PC-9 (cell line): Measurements from ENCODE around the gene SMC4. TPM values are rescaled to one million over a fixed set of nuclear protein-coding genes. Genes with fewer than 3 reads are reported as not detected.

Source experiments
- BruUV-seq: library from RNA; stranded (reverse); fragments of 400-500 nt; replicated peaks from 2 replicates; lab custom pipeline; 2021; lab: Mats Ljungman, UMichigan
- CTCF ChIA-PET: fragments of 300-600 bp; sonication (Branson Sonifier 250); formaldehyde crosslinking; loops from one replicate; lab custom pipeline; 2022; ENCODE audit warnings: antibody characterized with exemption; lab: Charles Lee
- POLR2A ChIA-PET: fragments of 300-600 bp; sonication (Branson Sonifier 250); formaldehyde crosslinking; loops from one replicate; lab custom pipeline; 2022; ENCODE audit warnings: antibody characterized with exemption; ENCODE audit not compliant: unreplicated experiment; lab: Charles Lee
- DNase-seq, 2 experiments: peaks; one replicate each; pipeline versions ENCODE4 v3.0.0 to v3.0.0-alpha.2; 2015 to 2022; ENCODE audit warnings: mixed read lengths in 1 of 2
- H2AFZ ChIP-seq: fragments of 200-600 bp; sonication (generic); 2 replicates; pipeline ENCODE4 v1.8.1; 2017; ENCODE audit warnings: antibody characterized with exemption
- H3F3A ChIP-seq: fragments of 200-600 bp; sonication (generic); 2 replicates; pipeline ENCODE4 v1.8.1; 2017; ENCODE audit warnings: antibody characterized with exemption, mild to moderate bottlenecking, low read depth; ENCODE audit not compliant: insufficient read depth
- H3K27ac ChIP-seq: fragments of 200-600 bp; sonication (generic); 2 replicates; pipeline ENCODE4 v1.6.1; 2016; ENCODE audit warnings: mixed run types
- H3K27me3 ChIP-seq: fragments of 200-600 bp; sonication (generic); 2 replicates; pipeline ENCODE4 v1.6.1; 2016; ENCODE audit warnings: low read depth, mixed run types; ENCODE audit not compliant: insufficient read depth
- H3K36me3 ChIP-seq: fragments of 200-600 bp; sonication (generic); 2 replicates; pipeline ENCODE4 v1.6.1; 2016; ENCODE audit warnings: low read depth, mixed run types
- H3K4me1 ChIP-seq: fragments of 200-600 bp; sonication (generic); replicated peaks from 2 replicates; pipeline ENCODE4 v1.6.1; 2016; ENCODE audit warnings: mixed run types; ENCODE audit not compliant: insufficient read depth
- H3K4me2 ChIP-seq: fragments of 200-600 bp; sonication (generic); 2 replicates; pipeline ENCODE4 v1.6.1; 2017; ENCODE audit warnings: mixed run types
- H3K4me3 ChIP-seq: fragments of 200-600 bp; sonication (generic); 2 replicates; pipeline ENCODE4 v1.6.1; 2016; ENCODE audit warnings: mixed run types
- H3K79me2 ChIP-seq: fragments of 200-600 bp; sonication (generic); 2 replicates; pipeline ENCODE4 v1.6.1; 2017; ENCODE audit warnings: low read depth, mixed run types
- H3K9me2 ChIP-seq: fragments of 200-600 bp; sonication (generic); 2 replicates; pipeline ENCODE4 v1.8.1; 2017; ENCODE audit warnings: mild to moderate bottlenecking; ENCODE audit not compliant: insufficient read depth
- H3K9me3 ChIP-seq: fragments of 200-600 bp; sonication (generic); 2 replicates; pipeline ENCODE4 v1.8.1; 2016; ENCODE audit warnings: low read depth; ENCODE audit not compliant: insufficient read depth
- H4K20me1 ChIP-seq: fragments of 200-600 bp; sonication (generic); 2 replicates; pipeline ENCODE4 v1.8.1; 2017; ENCODE audit not compliant: insufficient read depth
- CTCF ChIP-seq: fragments of 200-600 bp; sonication (generic); conservative IDR thresholded peaks from 2 replicates; pipeline ENCODE4 v1.6.1; 2017; ENCODE audit warnings: mixed run types, antibody characterized with exemption, mild to moderate bottlenecking, moderate library complexity
- EZH2 ChIP-seq: fragments of 200-600 bp; sonication (generic); IDR thresholded peaks from 2 replicates; pipeline ENCODE4 v1.8.0; 2017; ENCODE audit warnings: antibody characterized with exemption, low read depth
- intact Hi-C: fragments of 100-400 bp; cut with micrococcal nuclease; formaldehyde crosslinking; loops from one replicate; pipeline ENCODE4 v1.10.0; 2022; ENCODE audit not compliant: unreplicated experiment
- total RNA-seq: library from RNA; stranded (reverse); gene quantifications from 2 replicates; pipeline ENCODE4 v1.2.3, GENCODE V29; 2021

Gene SMC4
- total RNA-seq, 1 experiment from 2014 or later, result 181 TPM

- Histone ChIP-seq H3K36me3 (peaks cover 43% of the 10 kb centered on the region), H3K4me1 (no peaks in the 10 kb centered on the region), H3K4me2 (no peak overlapping the region), H3K27ac (no peak overlapping the region; the same call in 1 of the 2 replicates), H3K9me2 (no peaks in the 10 kb centered on the region), H3K4me3 (no peak overlapping the region), H3K9me3 (no peaks in the 10 kb centered on the region), H3F3A (peaks cover 44% of the 10 kb centered on the region), H2AFZ (no peak overlapping the region), H3K79me2 (no peaks in the 10 kb centered on the region; the same call in 1 of the 2 replicates), H4K20me1 (no peaks in the 10 kb centered on the region), H3K27me3 (no peaks in the 10 kb centered on the region)
- TF ChIP-seq EZH2 (no peak), CTCF (no peak)
- no TSS peak for BruUV-seq
- intact Hi-C loops, result no loop called here
- CTCF ChIA-PET, result no interaction called here
- POLR2A ChIA-PET, result no interaction called here
- no peak for DNase-seq
Measured at GRCh38 chr3:160435747-160436146, 36.3 kb downstream of the SMC4 start.

DNA sequence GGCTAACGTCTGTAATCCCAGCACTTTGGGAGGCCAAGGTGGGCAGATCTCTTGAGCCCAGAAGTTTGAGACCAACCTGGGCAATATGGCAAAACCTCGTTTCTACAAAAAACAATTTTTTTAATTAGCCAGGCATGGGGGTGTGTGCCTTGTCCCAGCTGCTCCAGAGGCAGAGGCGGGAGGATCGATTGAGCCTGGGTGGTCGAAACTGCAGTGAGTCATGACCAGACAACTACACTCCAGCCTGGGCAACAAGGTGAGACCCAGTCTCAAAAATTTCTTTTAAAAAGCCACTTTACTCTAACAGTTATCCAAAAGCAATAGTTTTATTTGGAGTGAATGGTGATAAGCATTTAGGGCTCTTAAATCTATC lies 37.6 kb downstream of the SMC4 start:
- BruUV-seq, result no TSS peak
- no peaks in the 10 kb centered on the region for H3K9me3 ChIP-seq
- H4K20me1 ChIP-seq, result no peaks in the 10 kb centered on the region
- H3K9me2 ChIP-seq, result no peaks in the 10 kb centered on the region
- H3K4me1 ChIP-seq, result no peaks in the 10 kb centered on the region
- ChIA-PET POLR2A (no interaction called here), CTCF (interaction anchor here (0.6 kb wide), 1 partner anchor 449 kb away, joined by 3 read pairs; no protein-coding TSS in a partner anchor)
- no peaks in the 10 kb centered on the region for H3K79me2 ChIP-seq
- H3K4me3 ChIP-seq, result no peak overlapping the region
- DNase-seq, result no peak
- TF ChIP-seq CTCF, result no peak
- no peak for TF ChIP-seq EZH2
- H3F3A ChIP-seq, result peaks cover 34% of the 10 kb centered on the region
- H3K36me3 ChIP-seq, result peaks cover 33% of the 10 kb centered on the region
- no peak overlapping the region for H3K4me2 ChIP-seq
- intact Hi-C loops, result no loop called here
- no peak overlapping the region for H2AFZ ChIP-seq
- H3K27me3 ChIP-seq, result no peaks in the 10 kb centered on the region
- H3K27ac ChIP-seq, result no peak overlapping the region

DNA sequence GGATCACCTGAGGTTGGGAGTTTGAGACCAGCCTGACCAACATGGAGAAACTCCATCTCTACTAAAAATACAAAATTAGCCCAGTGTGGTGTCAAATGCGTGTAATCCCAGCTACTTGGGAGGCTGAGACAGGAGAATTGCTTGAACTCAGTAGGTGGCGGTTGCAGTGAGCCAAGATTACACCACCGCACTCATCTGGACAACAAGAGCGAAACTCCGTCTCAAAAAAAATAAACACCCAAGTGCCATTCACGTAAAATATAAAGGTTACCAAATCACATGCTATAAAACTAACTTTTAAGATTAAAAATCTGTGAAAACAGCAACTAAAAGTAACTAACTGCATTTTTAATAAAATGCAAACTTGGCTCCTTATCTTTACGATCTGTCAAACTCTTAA lies 41.2 kb downstream of the SMC4 start:
- H3K4me1 ChIP-seq, result no peaks in the 10 kb centered on the region
- no TSS peak for BruUV-seq

More for the DNA sequence above, 41.2 kb downstream of the SMC4 start:
- Histone ChIP-seq H4K20me1 (no peaks in the 10 kb centered on the region), H2AFZ (no peak overlapping the region), H3K9me2 (no peaks in the 10 kb centered on the region), H3K4me3 (no peak overlapping the region), H3K79me2 (0 out of 2 replicates have a peak, but pooled peaks cover under 1% of the 10 kb centered on the region), H3K27ac (no peak overlapping the region), H3K4me2 (no peak overlapping the region), H3K9me3 (no peaks in the 10 kb centered on the region), H3K36me3 (peaks cover 7% of the 10 kb centered on the region; the same call in 1 of the 2 replicates), H3F3A (peaks cover 11% of the 10 kb centered on the region), H3K27me3 (no peaks in the 10 kb centered on the region)
- TF ChIP-seq EZH2 (no peak), CTCF (no peak)
- DNase-seq, result no peak
- ChIA-PET POLR2A (no interaction called here), CTCF (interaction anchor here (0.5 kb wide), 1 partner anchor 8 kb away, joined by 3 read pairs; no protein-coding TSS in a partner anchor)
- intact Hi-C loops, result no loop called here
